Measurements from ENCODE around the gene ST3GAL4. TPM values are rescaled to one million over a fixed set of nuclear protein-coding genes. Genes with fewer than 3 reads are reported as not detected.

The ST3GAL4 gene
- total RNA-seq, 1 experiment from 2014 or later, result 13.6 TPM

- H3K9me3 Mint-ChIP-seq, result no peaks in the 10 kb centered on the region
- Histone ChIP-seq H3K23ac (ENCODE audit: insufficient read length, low read depth, low read length) (no peak overlapping the region), H2BK15ac (ENCODE audit: low read depth, low read length) (no peak overlapping the region), H3K9ac (ENCODE audit: extremely low read depth, insufficient read length, low read length) (no peak overlapping the region), H3K9me3 (ENCODE audit: control insufficient read depth, low read depth, low read length) (no peaks in the 10 kb centered on the region), H3K27me3 (ENCODE audit: insufficient read depth, low read length) (no peaks in the 10 kb centered on the region), H2BK20ac (ENCODE audit: low read depth, low read length, poor library complexity, severe bottlenecking) (no peak overlapping the region), H4K91ac (ENCODE audit: insufficient read length, low read depth, low read length) (no peak overlapping the region), H3K4me2 (ENCODE audit: insufficient read depth, insufficient read length, low read length) (no peak overlapping the region), H3K18ac (ENCODE audit: insufficient read length, low read depth, low read length) (no peak overlapping the region), H3K4ac (ENCODE audit: low read depth, low read length) (no peak overlapping the region), H3K79me1 (ENCODE audit: insufficient read depth, low read depth, low read length, poor library complexity, severe bottlenecking) (no peaks in the 10 kb centered on the region), H3K14ac (ENCODE audit: insufficient read depth, low read length) (no peak overlapping the region), H2BK12ac (ENCODE audit: insufficient read length, low read depth, low read length) (no peak overlapping the region), H2BK120ac (ENCODE audit: low read depth, low read length, poor library complexity, severe bottlenecking) (no peak overlapping the region), H3K4me1 (ENCODE audit: insufficient read depth, low read length) (no peaks in the 10 kb centered on the region; the same call in 1 of the 2 replicates), H3K23me2 (ENCODE audit: insufficient read length, low read depth, low read length, poor library complexity, severe bottlenecking) (no peaks in the 10 kb centered on the region), H4K5ac (ENCODE audit: insufficient read length, low read depth, low read length) (no peak overlapping the region), H4K8ac (replicated peaks; ENCODE audit: insufficient read length, low read depth, low read length) (no peak overlapping the region), H3K27ac (ENCODE audit: insufficient read length, low read depth, low read length) (no peak overlapping the region), H2BK5ac (ENCODE audit: insufficient read length, low read length) (no peak overlapping the region), H2AK5ac (ENCODE audit: insufficient read length, low read length) (no peak overlapping the region), H3T11ph (ENCODE audit: low read length) (no peak overlapping the region), H3K56ac (ENCODE audit: insufficient read length, low read depth, low read length) (no peak overlapping the region), H3K79me2 (ENCODE audit: insufficient read depth, low read length) (no peaks in the 10 kb centered on the region), H2AFZ (ENCODE audit: low read length) (no peak overlapping the region), H4K20me1 (ENCODE audit: control insufficient read depth, insufficient read depth, insufficient read length) (no peaks in the 10 kb centered on the region)
- peaks cover 3% of the 10 kb centered on the region for H3K27me3 Mint-ChIP-seq (ENCODE audit: low read depth)
- peaks cover 4 to 6% of the 10 kb centered on the region in 2 experiments for H3K4me1 Mint-ChIP-seq
- no peak overlapping the region for H3K4me3 Mint-ChIP-seq
- H3K27ac Mint-ChIP-seq, result no peak overlapping the region; a peak in 1 of 7 replicates
- TF ChIP-seq, protein P1, sequence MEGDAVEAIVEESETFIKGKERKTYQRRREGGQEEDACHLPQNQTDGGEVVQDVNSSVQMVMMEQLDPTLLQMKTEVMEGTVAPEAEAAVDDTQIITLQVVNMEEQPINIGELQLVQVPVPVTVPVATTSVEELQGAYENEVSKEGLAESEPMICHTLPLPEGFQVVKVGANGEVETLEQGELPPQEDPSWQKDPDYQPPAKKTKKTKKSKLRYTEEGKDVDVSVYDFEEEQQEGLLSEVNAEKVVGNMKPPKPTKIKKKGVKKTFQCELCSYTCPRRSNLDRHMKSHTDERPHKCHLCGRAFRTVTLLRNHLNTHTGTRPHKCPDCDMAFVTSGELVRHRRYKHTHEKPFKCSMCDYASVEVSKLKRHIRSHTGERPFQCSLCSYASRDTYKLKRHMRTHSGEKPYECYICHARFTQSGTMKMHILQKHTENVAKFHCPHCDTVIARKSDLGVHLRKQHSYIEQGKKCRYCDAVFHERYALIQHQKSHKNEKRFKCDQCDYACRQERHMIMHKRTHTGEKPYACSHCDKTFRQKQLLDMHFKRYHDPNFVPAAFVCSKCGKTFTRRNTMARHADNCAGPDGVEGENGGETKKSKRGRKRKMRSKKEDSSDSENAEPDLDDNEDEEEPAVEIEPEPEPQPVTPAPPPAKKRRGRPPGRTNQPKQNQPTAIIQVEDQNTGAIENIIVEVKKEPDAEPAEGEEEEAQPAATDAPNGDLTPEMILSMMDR (conservative IDR thresholded peaks at IDR 0.05), result no peak
- no peak for DNase-seq
- no CpG with 5 or more reads among the region's 2 CpGs for WGBS (ENCODE audit: extremely low coverage, insufficient read length, low lambda C conversion rate)
- no peaks in the 10 kb centered on the region; a peak in 1 of 7 replicates for H3K36me3 Mint-ChIP-seq (ENCODE audit: insufficient read depth in 1 of 3, low read depth in 3 of 3)
Observed at GRCh38 chr11:126422446-126422845, 67.0 kb downstream of the ST3GAL4 start.

All from H9 (cell line).